ENCODE results near the gene FAM187B. TPM values are rescaled to one million over a fixed set of nuclear protein-coding genes. Genes with fewer than 3 reads are reported as not detected.

The FAM187B gene
- total RNA-seq, 6 experiments from 2014 or later: not detected

DNA sequence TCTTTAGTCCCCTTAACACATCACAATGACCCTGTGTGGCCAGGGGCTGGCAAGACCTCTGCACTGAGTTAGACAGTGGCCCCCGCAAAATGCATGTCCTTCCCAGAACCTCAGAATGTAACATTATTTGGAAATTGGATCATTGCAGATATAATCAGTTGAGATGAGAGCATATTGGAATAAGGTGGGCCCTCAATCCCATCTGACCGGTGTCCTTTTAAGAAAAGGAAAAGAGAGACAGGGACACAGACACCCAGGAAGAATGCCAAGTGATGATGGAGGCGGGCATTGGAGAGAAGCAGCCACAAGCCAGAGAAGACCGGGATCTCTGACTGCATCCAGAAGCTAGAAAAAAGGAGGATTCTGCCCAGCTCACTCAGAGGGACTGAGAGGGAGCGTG, 1.8 kb downstream of the FAM187B start:
- no peak for ATAC-seq
- Histone ChIP-seq H3K27ac (no peak overlapping the region), H3K27me3 (no peaks in the 10 kb centered on the region), H3K9me3 (no peaks in the 10 kb centered on the region), H3K36me3 (no peaks in the 10 kb centered on the region), H3K4me1 (no peaks in the 10 kb centered on the region), H3K4me3 (no peak overlapping the region)
- WGBS (ENCODE audit: insufficient coverage, low coverage, low lambda C conversion rate, missing lambda C conversion rate): 92% methylated on average over 4 of the region's 5 CpGs
- intact Hi-C loops (cut with DNase I): no loop called here
- TF ChIP-seq, protein P1, sequence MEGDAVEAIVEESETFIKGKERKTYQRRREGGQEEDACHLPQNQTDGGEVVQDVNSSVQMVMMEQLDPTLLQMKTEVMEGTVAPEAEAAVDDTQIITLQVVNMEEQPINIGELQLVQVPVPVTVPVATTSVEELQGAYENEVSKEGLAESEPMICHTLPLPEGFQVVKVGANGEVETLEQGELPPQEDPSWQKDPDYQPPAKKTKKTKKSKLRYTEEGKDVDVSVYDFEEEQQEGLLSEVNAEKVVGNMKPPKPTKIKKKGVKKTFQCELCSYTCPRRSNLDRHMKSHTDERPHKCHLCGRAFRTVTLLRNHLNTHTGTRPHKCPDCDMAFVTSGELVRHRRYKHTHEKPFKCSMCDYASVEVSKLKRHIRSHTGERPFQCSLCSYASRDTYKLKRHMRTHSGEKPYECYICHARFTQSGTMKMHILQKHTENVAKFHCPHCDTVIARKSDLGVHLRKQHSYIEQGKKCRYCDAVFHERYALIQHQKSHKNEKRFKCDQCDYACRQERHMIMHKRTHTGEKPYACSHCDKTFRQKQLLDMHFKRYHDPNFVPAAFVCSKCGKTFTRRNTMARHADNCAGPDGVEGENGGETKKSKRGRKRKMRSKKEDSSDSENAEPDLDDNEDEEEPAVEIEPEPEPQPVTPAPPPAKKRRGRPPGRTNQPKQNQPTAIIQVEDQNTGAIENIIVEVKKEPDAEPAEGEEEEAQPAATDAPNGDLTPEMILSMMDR (IDR thresholded peaks at IDR 0.05): no peak
- no peak for TF ChIP-seq POLR2A (IDR thresholded peaks at IDR 0.05)
- peak in 1 of 3 donors; percentile 12 for DNase-seq

DNA sequence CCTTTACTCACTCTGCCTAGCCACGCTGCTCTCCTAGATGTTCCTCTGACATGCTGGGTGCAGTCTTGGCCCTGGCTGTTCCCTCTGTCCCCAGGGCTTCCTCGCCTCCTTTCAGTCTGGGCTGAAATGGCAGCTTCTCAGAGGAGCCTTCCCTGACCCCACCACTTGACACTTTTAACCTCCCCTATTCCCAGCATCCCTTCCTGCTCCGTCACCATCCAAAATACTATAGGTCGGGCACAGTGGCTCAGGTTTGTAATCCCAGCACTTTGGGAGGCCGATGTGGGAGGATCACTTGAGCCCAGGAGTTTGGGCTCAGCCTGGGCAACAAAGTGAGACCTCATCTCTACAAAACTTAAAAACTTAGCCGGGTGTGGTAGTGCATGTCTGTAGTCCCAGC, 2.6 kb downstream of the FAM187B start:
- Histone ChIP-seq H3K36me3 (no peaks in the 10 kb centered on the region), H3K4me1 (no peaks in the 10 kb centered on the region), H3K9me3 (no peaks in the 10 kb centered on the region), H3K27ac (no peak overlapping the region), H3K4me3 (no peak overlapping the region), H3K27me3 (no peaks in the 10 kb centered on the region)
- peak in 1 of 3 donors; percentile 25 for DNase-seq
- ATAC-seq: no peak
- intact Hi-C loops (cut with DNase I): no loop called here
- 76% methylated on average over 5 of the region's 6 CpGs for WGBS (ENCODE audit: insufficient coverage, low coverage, low lambda C conversion rate, missing lambda C conversion rate)
- TF ChIP-seq, protein P1 (IDR thresholded peaks at IDR 0.05): no peak
- no peak for TF ChIP-seq POLR2A (IDR thresholded peaks at IDR 0.05)

DNA sequence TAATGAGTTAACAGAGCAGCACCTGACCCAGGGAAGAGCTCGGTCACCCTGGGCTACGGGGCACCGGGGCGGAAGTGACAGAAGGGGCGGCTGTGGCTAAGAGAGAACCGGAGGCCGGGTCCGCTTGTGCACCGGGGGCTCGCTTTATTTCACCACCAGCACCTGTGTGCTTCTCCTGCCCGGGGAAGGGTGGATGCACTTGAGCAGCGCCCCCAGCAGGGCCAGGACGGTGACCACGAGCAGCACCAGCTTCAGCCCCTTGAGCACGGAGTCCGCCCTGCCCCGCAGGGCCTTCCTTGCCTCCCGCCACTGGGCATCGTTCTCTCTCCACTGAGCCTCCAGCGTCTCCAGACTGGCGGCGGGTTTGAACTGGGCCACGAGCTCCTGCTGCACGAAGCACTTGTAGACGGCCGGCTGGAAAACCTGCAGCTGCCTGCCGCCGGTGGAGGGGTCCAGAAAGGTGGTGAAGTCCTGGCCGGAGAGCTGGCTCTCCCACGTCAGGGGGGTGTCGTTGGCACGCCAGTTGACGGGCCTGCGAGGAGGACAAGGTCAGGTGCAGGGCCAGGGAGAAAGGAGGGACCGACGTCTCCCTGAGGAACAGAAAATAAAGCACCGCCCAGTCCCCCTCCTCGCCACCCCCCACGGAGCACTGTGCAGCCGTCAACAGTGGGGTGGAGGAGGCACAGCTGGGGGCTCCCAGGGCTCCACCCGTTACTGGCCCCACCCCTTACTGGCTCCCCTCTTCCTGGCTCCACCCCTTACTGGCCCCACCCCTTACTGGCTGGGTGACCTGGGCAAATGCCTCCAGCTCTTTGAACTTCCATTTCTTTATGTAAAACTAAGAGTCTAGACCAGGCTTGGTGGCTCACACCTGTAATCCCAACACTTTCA, 3.6 kb downstream of the FAM187B start:
- ATAC-seq: peak in 3 of 4 donors; percentile 38 to 76 (median 39)
- intact Hi-C loops (cut with DNase I): no loop called here
- WGBS (ENCODE audit: insufficient coverage, low coverage, low lambda C conversion rate, missing lambda C conversion rate): 74% methylated on average over 6 of the region's 41 CpGs
- Histone ChIP-seq H3K27me3 (no peaks in the 10 kb centered on the region), H3K36me3 (no peaks in the 10 kb centered on the region), H3K4me3 (no peak overlapping the region), H3K27ac (no peak overlapping the region), H3K4me1 (no peaks in the 10 kb centered on the region), H3K9me3 (no peaks in the 10 kb centered on the region)
- TF ChIP-seq, protein P1 (IDR thresholded peaks at IDR 0.05): no peak
- TF ChIP-seq POLR2A (IDR thresholded peaks at IDR 0.05): no peak
- DNase-seq: peak in 1 of 3 donors; percentile 41

DNA sequence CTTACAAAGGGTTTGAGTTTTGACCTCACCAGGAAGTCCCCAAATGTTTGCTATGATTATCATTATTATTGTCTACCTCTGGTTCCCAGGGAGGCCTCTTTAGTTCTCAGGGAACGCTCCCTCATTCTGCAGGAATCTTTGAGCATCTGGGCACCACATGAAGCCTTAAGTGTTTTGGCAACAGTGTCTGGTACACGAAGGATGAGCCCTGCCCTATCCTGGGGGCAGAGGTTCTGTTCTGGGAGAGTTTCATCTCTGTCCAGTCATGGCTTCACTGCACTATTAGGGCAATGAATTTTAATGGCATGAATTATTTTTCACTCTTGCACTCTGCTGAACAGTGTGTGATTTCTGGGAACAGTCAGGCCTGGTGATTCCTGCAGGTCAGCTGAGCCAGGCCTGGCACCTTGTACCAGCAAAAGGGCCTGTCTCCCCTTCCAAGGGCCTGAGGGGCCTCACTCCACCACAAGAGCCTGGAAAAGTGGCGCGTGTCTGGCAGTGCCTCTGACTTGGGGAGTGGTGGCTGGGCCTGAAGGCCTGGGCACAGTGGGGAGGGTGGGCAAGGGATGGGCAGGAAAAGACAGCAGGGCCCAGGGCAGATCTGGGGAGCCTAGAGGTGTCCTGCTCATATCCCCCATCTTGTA, 4.6 kb downstream of the FAM187B start:
- Histone ChIP-seq H3K27ac (no peak overlapping the region), H3K36me3 (no peaks in the 10 kb centered on the region), H3K4me1 (no peaks in the 10 kb centered on the region), H3K9me3 (no peaks in the 10 kb centered on the region), H3K27me3 (no peaks in the 10 kb centered on the region), H3K4me3 (no peak overlapping the region)
- TF ChIP-seq, protein P1 (IDR thresholded peaks at IDR 0.05): no peak
- no peak for TF ChIP-seq POLR2A (IDR thresholded peaks at IDR 0.05)
- no peak for ATAC-seq
- intact Hi-C loops (cut with DNase I): no loop called here
- DNase-seq: peak in 1 of 3 donors; percentile 28
- WGBS (ENCODE audit: insufficient coverage, low coverage, low lambda C conversion rate, missing lambda C conversion rate): no CpG with 5 or more reads among the region's 4 CpGs

Measured in right lobe of liver (tissue), 6 donors.